Right lobe of liver (tissue), 6 donors: ENCODE results near the gene TTC39A. TPM values are rescaled to one million over a fixed set of nuclear protein-coding genes. Genes with fewer than 3 reads are reported as not detected.

Experiments
- ATAC-seq, 4 donors: fragments of 200-7000 bp; cut with Tn5 transposase; one replicate each; pipeline ENCODE4 v1.9.1; 2020; ENCODE audit warnings: mild to moderate bottlenecking in 4 of 4, moderate library complexity in 4 of 4
- DNase-seq, 3 donors: peaks; one replicate each; pipeline ENCODE4 v3.0.0-alpha.2; 2020
- H3K27ac ChIP-seq, 3 donors: fragments of 200-600 bp; one replicate each; pipeline ENCODE4 v1.8.0; 2022
- H3K27me3 ChIP-seq, 2 donors: fragments of 200-600 bp; one replicate each; pipeline ENCODE4 v1.8.0; 2022
- H3K36me3 ChIP-seq, 4 donors: fragments of 200-600 bp; sonication (generic) in 1 of 4; one replicate each; pipeline versions ENCODE4 v1.5.1 to v1.8.0; 2017 to 2022; ENCODE audit warnings: control low read depth in 1 of 4
- H3K4me1 ChIP-seq, 4 donors: fragments of 200-600 bp; sonication (generic) in 1 of 4; one replicate each; pipeline versions ENCODE4 v1.5.1 to v1.8.0; 2017 to 2022; ENCODE audit warnings: control low read depth in 1 of 4
- H3K4me3 ChIP-seq, 3 donors: fragments of 200-600 bp; one replicate each; pipeline ENCODE4 v1.8.0; 2022
- H3K9me3 ChIP-seq, 4 donors: fragments of 200-600 bp; sonication (generic) in 1 of 4; one replicate each; pipeline versions ENCODE4 v1.5.1 to v1.8.0; 2017 to 2022; ENCODE audit warnings: control low read depth in 1 of 4
- CTCF ChIP-seq, 4 donors: fragments of 200-600 bp in 3 of 4; fragments of 450-650 bp in 1 of 4; IDR thresholded peaks; one replicate each; pipeline versions ENCODE4 v1.5.1 to v1.8.0; 2016 to 2022; ENCODE audit warnings: antibody characterized with exemption in 4 of 4, mild to moderate bottlenecking in 2 of 4
- POLR2A ChIP-seq: fragments of 450-650 bp; IDR thresholded peaks from one replicate; pipeline ENCODE4 v1.6.1; 2017; ENCODE audit warnings: antibody characterized with exemption, mild to moderate bottlenecking
- WGBS: methylation state at CpG from one replicate; pipeline ENCODE4 v1.1.6; 2018; ENCODE audit warnings: low coverage, low lambda C conversion rate; ENCODE audit not compliant: insufficient coverage; ENCODE audit errors: missing lambda C conversion rate; 5-methylcytosine and 5-hydroxymethylcytosine counted together
- intact Hi-C, 2 donors: fragments of 100-400 bp; cut with DNase I; formaldehyde crosslinking; loops; one replicate each; pipeline versions ENCODE4 v1.11.2 to v1.14.1; 2022
- total RNA-seq, 6 experiments: library from RNA; depleted of rRNA in 2 of 6; stranded (reverse); fragments of >200 nt in 2 of 6; fragmentation: NEBNext Ultra II Directional in 3 of 6; extraction: Animal tissue kit (Norgen Biotek cat#: 25700) in 3 of 6; gene quantifications; one replicate each; pipeline versions ENCODE4 v1.1.0 to v1.2.4, GENCODE V29; 2016 to 2023
- donor health status: DM: no; HTN: yes; CAD: no.
- donor health status: DM: no; HTN: no; CAD: no.
- donor health status: DM: no; HTN: no; CAD: no.
- donor health status: DM: no; HTN: yes; CAD: no.
- donor health status: DM: no; HTN: yes; CAD: no.

TTC39A gene
- total RNA-seq, 6 experiments from 2014 or later, result 0.34 to 8.5 (median 3.4) TPM

DNA sequence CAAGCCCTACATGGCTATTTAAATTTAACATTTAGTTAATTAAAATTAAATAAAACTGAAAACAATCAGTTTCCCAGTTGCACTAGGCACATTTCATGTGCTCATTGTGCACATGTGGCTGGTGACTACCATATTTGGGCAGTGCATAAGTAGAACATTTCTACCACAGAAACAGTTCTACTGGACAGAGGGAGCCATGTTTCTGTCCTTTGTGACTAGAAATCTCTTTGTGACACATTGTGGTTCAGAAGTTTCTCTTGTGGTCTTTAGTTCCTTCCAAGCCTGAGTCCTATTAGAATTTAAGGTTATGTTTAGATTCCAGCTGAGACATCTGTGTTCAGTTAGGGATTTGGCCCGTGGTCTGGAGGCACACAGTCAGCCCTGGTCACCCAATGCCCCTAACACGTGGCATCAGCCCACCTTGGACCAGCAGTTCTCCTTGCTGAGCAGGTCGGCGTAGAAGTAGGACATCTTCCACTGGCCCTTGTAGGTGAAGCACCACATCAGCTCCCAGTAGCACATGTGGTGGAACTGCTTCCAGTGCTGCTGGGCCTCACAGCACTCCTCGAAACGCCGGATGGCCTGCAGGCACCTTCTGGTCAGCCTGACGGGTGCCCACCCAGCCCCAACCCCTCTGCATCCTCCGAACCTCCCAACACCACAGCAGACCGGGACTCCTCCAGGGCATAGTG is 29.1 kb downstream of the TTC39A start:
- TF ChIP-seq CTCF (IDR thresholded peaks at IDR 0.05) (no peak), POLR2A (no peak)
- Histone ChIP-seq H3K4me3 (no peak overlapping the region), H3K27ac (no peak overlapping the region), H3K36me3 (no peaks in the 10 kb centered on the region), H3K27me3 (no peaks in the 10 kb centered on the region), H3K4me1 (peaks cover 0 to 19% (median 4%) of the 10 kb centered on the region in 4 donors), H3K9me3 (no peaks in the 10 kb centered on the region)
- no CpG with 5 or more reads among the region's 10 CpGs for whole genome bisulfite sequencing
- ATAC-seq, result no peak
- intact Hi-C loops, result no loop called here
- no peak for DNase-seq

- ATAC-seq, result no peak
- H3K27me3 ChIP-seq, result no peaks in the 10 kb centered on the region
- WGBS, result 67% methylated on average over 4 of the region's 6 CpGs
- DNase-seq, result no peak
- H3K4me1 ChIP-seq, result peaks cover 0 to 9% (median 1%) of the 10 kb centered on the region in 4 donors
- no peak overlapping the region for H3K4me3 ChIP-seq
- H3K36me3 ChIP-seq, result no peaks in the 10 kb centered on the region
- no peak overlapping the region for H3K27ac ChIP-seq
- intact Hi-C loops, result loop anchor here in 1 of 2 donors (10.0 kb wide), 1 partner anchor 105 kb away; no protein-coding TSS in a partner anchor
- no peak for TF ChIP-seq CTCF (IDR thresholded peaks at IDR 0.05)
- no peak for TF ChIP-seq POLR2A
- H3K9me3 ChIP-seq, result no peaks in the 10 kb centered on the region
Measured at GRCh38 chr1:51299981-51300670, 30.2 kb downstream of the TTC39A start.

DNA sequence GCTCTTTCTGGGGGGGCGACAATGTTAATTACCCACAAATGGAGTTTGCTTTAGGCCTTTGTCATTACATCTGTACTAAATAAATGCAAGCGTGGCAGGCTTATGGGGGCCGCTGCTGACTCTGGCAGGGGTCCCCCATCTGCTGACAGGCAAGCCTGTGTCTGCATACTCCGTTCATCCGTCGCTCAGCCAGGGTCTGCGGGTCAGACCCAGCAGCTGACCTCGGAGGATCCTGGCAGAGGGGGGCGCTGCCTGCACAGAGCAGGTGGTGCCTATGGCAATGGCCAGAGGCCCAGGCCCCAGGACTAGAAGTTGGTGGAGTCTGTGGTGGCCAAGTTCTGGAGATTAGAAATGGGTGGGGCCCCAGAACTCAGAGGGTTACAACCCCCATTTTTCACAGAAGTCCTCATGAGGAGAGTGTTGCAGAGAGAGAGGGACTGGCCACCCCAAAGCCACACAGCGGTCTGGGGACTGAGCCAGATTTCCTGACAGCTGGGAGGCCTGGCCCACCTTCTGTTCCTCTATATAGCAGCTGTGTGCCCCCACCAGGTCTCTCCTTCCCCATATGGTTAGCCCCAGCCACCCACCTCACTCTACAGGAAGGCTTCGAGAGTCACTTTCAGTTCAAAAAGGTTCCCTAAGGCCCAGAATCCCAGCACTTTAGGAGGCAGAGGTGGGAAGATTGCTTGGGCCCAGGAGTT is 31.0 kb downstream of the TTC39A start:
- no peak for TF ChIP-seq CTCF (IDR thresholded peaks at IDR 0.05)
- intact Hi-C loops, result loop anchor here in 1 of 2 donors (10.0 kb wide), 1 partner anchor 105 kb away; no protein-coding TSS in a partner anchor
- H3K27ac ChIP-seq, result no peak overlapping the region
- H3K27me3 ChIP-seq, result no peaks in the 10 kb centered on the region
- DNase-seq (no peak), ATAC-seq (no peak)
- H3K36me3 ChIP-seq, result no peaks in the 10 kb centered on the region
- WGBS, result 98% methylated on average over 4 of the region's 11 CpGs
- no peaks in the 10 kb centered on the region for H3K9me3 ChIP-seq
- peaks cover 0 to 5% (median 0%) of the 10 kb centered on the region in 4 donors for H3K4me1 ChIP-seq
- no peak overlapping the region for H3K4me3 ChIP-seq

GRCh38 chr1:51298322-51298705 is 32.0 kb downstream of the TTC39A start:
- Histone ChIP-seq H3K9me3 (no peaks in the 10 kb centered on the region), H3K27ac (no peak overlapping the region), H3K4me3 (no peak overlapping the region), H3K4me1 (peaks cover 0 to 5% (median 0%) of the 10 kb centered on the region in 4 donors), H3K36me3 (no peaks in the 10 kb centered on the region), H3K27me3 (no peaks in the 10 kb centered on the region)
- no peak for TF ChIP-seq POLR2A
- no peak for TF ChIP-seq CTCF (IDR thresholded peaks at IDR 0.05)
- ATAC-seq (no peak), DNase-seq (no peak)
- intact Hi-C loops, result loop anchor here in 1 of 2 donors (10.0 kb wide), 1 partner anchor 104 kb away; no protein-coding TSS in a partner anchor
- WGBS, result 78% methylated on average over 2 of the region's 4 CpGs
